Upper lobe of right lung (tissue), 1 donor: ENCODE results near the gene AXL. TPM values are rescaled to one million over a fixed set of nuclear protein-coding genes. Genes with fewer than 3 reads are reported as not detected.
A peak's percentile ranks its signal among the peaks of the same experiment; 100 is the strongest.

Experiments
- ATAC-seq: fragments of 200-7000 bp; cut with Tn5 transposase; one replicate; pipeline ENCODE4 v1.9.1; 2020; ENCODE audit warnings: mild to moderate bottlenecking, moderate library complexity
- DNase-seq: peaks from one replicate; pipeline ENCODE4 v3.0.0-alpha.2; 2020
- H3K27ac ChIP-seq: fragments of 200-600 bp; one replicate; pipeline ENCODE4 v1.8.0; 2022
- H3K27me3 ChIP-seq: fragments of 200-600 bp; one replicate; pipeline ENCODE4 v1.8.0; 2022; ENCODE audit warnings: mild to moderate bottlenecking
- H3K36me3 ChIP-seq: fragments of 200-600 bp; one replicate; pipeline ENCODE4 v1.8.0; 2022
- H3K4me1 ChIP-seq: fragments of 200-600 bp; one replicate; pipeline ENCODE4 v1.8.0; 2022
- H3K4me3 ChIP-seq: fragments of 200-600 bp; one replicate; pipeline ENCODE4 v1.8.0; 2022; ENCODE audit warnings: mild to moderate bottlenecking
- H3K9me3 ChIP-seq: fragments of 200-600 bp; one replicate; pipeline ENCODE4 v1.8.0; 2022
- intact Hi-C: fragments of 100-400 bp; cut with DNase I; formaldehyde crosslinking; loops from one replicate; pipeline ENCODE4 v1.11.0; 2022
- total RNA-seq: library from RNA; stranded (reverse); fragmentation: NEBNext Ultra II Directional; extraction: Animal tissue kit (Norgen Biotek cat#: 25700); gene quantifications from one replicate; pipeline ENCODE4 v1.2.1, GENCODE V29; 2021
- TF ChIP-seq, protein P1 (sequence below): fragments of 200-600 bp; IDR thresholded peaks from one replicate; pipeline ENCODE4 v1.8.0; 2022; ENCODE audit warnings: antibody characterized with exemption
- donor health status: DM: no; HTN: yes; CAD: no; lungs with severe emphysema.

The AXL gene
- total RNA-seq, 1 donor from 2014 or later, result 59.1 TPM

DNA sequence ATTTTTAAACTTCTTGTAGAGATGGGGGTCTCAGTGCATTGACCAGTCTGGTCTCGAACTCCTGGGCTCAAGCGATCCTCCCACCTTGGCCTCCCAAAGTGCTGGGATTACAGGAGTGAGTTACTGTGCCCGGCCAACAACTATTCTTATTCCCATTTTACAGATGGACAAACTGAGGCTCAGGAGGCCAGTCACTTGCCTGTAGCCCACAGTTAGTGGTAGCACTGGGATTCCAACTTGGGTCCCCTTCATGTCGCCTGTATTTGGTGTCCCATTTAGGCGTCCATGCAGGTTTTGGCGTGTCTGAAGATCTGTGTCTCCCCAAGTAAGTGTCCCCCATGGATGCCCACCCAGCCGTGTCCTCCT lies 791 bp upstream of the AXL start:
- Histone ChIP-seq H3K4me1 (no peaks in the 10 kb centered on the region), H3K9me3 (no peaks in the 10 kb centered on the region), H3K36me3 (no peaks in the 10 kb centered on the region), H3K4me3 (peak overlapping the region; percentile 1), H3K27ac (peak overlapping the region; percentile 85), H3K27me3 (no peaks in the 10 kb centered on the region)
- intact Hi-C loops, result no loop called here
- TF ChIP-seq, protein P1, sequence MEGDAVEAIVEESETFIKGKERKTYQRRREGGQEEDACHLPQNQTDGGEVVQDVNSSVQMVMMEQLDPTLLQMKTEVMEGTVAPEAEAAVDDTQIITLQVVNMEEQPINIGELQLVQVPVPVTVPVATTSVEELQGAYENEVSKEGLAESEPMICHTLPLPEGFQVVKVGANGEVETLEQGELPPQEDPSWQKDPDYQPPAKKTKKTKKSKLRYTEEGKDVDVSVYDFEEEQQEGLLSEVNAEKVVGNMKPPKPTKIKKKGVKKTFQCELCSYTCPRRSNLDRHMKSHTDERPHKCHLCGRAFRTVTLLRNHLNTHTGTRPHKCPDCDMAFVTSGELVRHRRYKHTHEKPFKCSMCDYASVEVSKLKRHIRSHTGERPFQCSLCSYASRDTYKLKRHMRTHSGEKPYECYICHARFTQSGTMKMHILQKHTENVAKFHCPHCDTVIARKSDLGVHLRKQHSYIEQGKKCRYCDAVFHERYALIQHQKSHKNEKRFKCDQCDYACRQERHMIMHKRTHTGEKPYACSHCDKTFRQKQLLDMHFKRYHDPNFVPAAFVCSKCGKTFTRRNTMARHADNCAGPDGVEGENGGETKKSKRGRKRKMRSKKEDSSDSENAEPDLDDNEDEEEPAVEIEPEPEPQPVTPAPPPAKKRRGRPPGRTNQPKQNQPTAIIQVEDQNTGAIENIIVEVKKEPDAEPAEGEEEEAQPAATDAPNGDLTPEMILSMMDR, result no peak
- DNase-seq, result no peak
- no peak for ATAC-seq

GRCh38 chr19:41219924-41220567 lies 1.0 kb downstream of the AXL start:
- intact Hi-C loops, result no loop called here
- Histone ChIP-seq H3K27ac (peak overlapping the region; percentile 85), H3K4me1 (no peaks in the 10 kb centered on the region), H3K9me3 (no peaks in the 10 kb centered on the region), H3K36me3 (no peaks in the 10 kb centered on the region), H3K27me3 (no peaks in the 10 kb centered on the region), H3K4me3 (peak overlapping the region; percentile 60)
- TF ChIP-seq, protein P1, result no peak
- DNase-seq, result peak; percentile 67
- peak; percentile 0 for ATAC-seq

- Histone ChIP-seq H3K36me3 (no peaks in the 10 kb centered on the region), H3K4me1 (no peaks in the 10 kb centered on the region), H3K9me3 (no peaks in the 10 kb centered on the region), H3K27ac (peak overlapping the region; percentile 85), H3K4me3 (peak overlapping the region; percentile 60), H3K27me3 (no peaks in the 10 kb centered on the region)
- ATAC-seq (no peak), DNase-seq (no peak)
- TF ChIP-seq, protein P1, result no peak
- intact Hi-C loops, result no loop called here
Observed at GRCh38 chr19:41220811-41221210, 1.8 kb downstream of the AXL start.

- Histone ChIP-seq H3K27me3 (no peaks in the 10 kb centered on the region), H3K4me3 (peak overlapping the region; percentile 60), H3K36me3 (no peaks in the 10 kb centered on the region), H3K4me1 (peaks cover 7% of the 10 kb centered on the region), H3K27ac (no peak overlapping the region), H3K9me3 (no peaks in the 10 kb centered on the region)
- TF ChIP-seq, protein P1, result no peak
- DNase-seq (no peak), ATAC-seq (no peak)
- intact Hi-C loops, result no loop called here
Observed at GRCh38 chr19:41221514-41222205, 2.6 kb downstream of the AXL start.

DNA sequence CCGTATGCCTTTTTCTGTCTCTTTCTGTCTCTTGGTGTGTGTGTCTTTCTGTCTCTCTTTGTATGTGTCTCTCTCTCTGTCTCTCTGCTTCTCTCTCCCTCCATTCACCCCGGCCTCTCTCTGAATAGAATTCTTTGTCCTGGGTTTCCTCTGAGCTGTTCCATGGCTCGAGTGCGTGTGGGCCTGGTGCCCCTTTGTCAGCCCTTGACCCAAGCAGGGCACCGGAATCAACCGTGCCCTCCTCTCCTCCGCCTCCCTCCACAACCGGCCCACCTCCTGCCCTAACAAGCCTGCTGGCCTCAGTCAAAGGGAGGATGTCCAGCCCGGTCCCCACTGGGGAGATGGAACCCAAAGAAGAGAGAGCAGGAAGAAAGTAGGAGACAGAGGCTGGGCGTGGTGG lies 3.2 kb downstream of the AXL start:
- TF ChIP-seq, protein P1, result no peak
- Histone ChIP-seq H3K27ac (no peak overlapping the region), H3K27me3 (no peaks in the 10 kb centered on the region), H3K4me3 (no peak overlapping the region), H3K36me3 (no peaks in the 10 kb centered on the region), H3K9me3 (no peaks in the 10 kb centered on the region), H3K4me1 (peaks cover 13% of the 10 kb centered on the region)
- DNase-seq (no peak), ATAC-seq (no peak)
- intact Hi-C loops, result no loop called here
